KMS-11 (cell line): ENCODE data around the gene CFAP20.
"Not testable (repeated sequence)": the region's sequence is repeated elsewhere in the genome, so short reads cannot be mapped to it uniquely, and the experiment has no call there.

ENCODE experiments used
- H2AFZ ChIP-seq: fragments of 200-600 bp; sonication (generic); 2 replicates; pipeline ENCODE4 v1.6.1; 2016; ENCODE audit warnings: antibody characterized with exemption, mixed run types, low read depth
- H3K27ac ChIP-seq: fragments of 200-600 bp; sonication (generic); 2 replicates; pipeline ENCODE4 v1.6.1; 2016; ENCODE audit warnings: mild to moderate bottlenecking, mixed run types
- H3K27me3 ChIP-seq: fragments of 200-600 bp; sonication (generic); 2 replicates; pipeline ENCODE4 v1.6.1; 2017; ENCODE audit warnings: mild to moderate bottlenecking, low read depth, mixed run types, moderate library complexity; ENCODE audit not compliant: insufficient read depth
- H3K36me3 ChIP-seq: fragments of 200-600 bp; sonication (generic); 2 replicates; pipeline ENCODE4 v1.6.1; 2017; ENCODE audit warnings: mild to moderate bottlenecking, mixed run types; ENCODE audit not compliant: insufficient read depth
- H3K4me1 ChIP-seq: fragments of 200-600 bp; sonication (generic); 2 replicates; pipeline ENCODE4 v1.6.1; 2016; ENCODE audit warnings: mild to moderate bottlenecking, low read depth, mixed run types; ENCODE audit not compliant: poor library complexity, severe bottlenecking
- H3K4me2 ChIP-seq: fragments of 200-600 bp; sonication (generic); 2 replicates; pipeline ENCODE4 v1.7.0; 2016; ENCODE audit warnings: mild to moderate bottlenecking, mixed run types
- H3K4me3 ChIP-seq: fragments of 200-600 bp; sonication (generic); IDR thresholded peaks from 2 replicates; pipeline ENCODE4 v1.6.1; 2017; ENCODE audit warnings: low read depth, low read length, mixed read lengths; ENCODE audit not compliant: insufficient read depth
- H3K79me2 ChIP-seq: fragments of 200-600 bp; sonication (generic); 2 replicates; pipeline ENCODE4 v1.6.1; 2016; ENCODE audit warnings: low read depth, mixed run types; ENCODE audit not compliant: insufficient read depth
- H3K9ac ChIP-seq: fragments of 200-600 bp; sonication (generic); 2 replicates; pipeline ENCODE4 v1.6.1; 2016; ENCODE audit warnings: mild to moderate bottlenecking, mixed run types
- H4K20me1 ChIP-seq: fragments of 200-600 bp; sonication (generic); 2 replicates; pipeline ENCODE4 v1.6.1; 2016; ENCODE audit warnings: mild to moderate bottlenecking, mixed run types; ENCODE audit not compliant: insufficient read depth
- CTCF ChIP-seq: fragments of 200-600 bp; sonication (generic); conservative IDR thresholded peaks from 2 replicates; pipeline ENCODE4 v1.6.1; 2017; ENCODE audit warnings: low read depth, mild to moderate bottlenecking, antibody characterized with exemption, low read length, moderate library complexity, mixed read lengths

The CFAP20 gene

GRCh38 chr16:58098207-58099096 lies 30.7 kb downstream of the CFAP20 start:
- Histone ChIP-seq H3K4me2 (no peak overlapping the region), H3K27ac (no peak overlapping the region), H3K4me1 (no peaks in the 10 kb centered on the region), H3K36me3 (no peaks in the 10 kb centered on the region), H4K20me1 (no peaks in the 10 kb centered on the region), H3K79me2 (no peaks in the 10 kb centered on the region), H2AFZ (no peak overlapping the region), H3K4me3 (no peak overlapping the region), H3K9ac (no peak overlapping the region), H3K27me3 (no peaks in the 10 kb centered on the region)
- TF ChIP-seq CTCF = no peak

GRCh38 chr16:58096249-58096648 lies 32.9 kb downstream of the CFAP20 start:
- H4K20me1 ChIP-seq = no peaks in the 10 kb centered on the region
- no peak overlapping the region for H3K4me2 ChIP-seq
- no peaks in the 10 kb centered on the region for H3K36me3 ChIP-seq
- no peaks in the 10 kb centered on the region for H3K4me1 ChIP-seq
- H3K9ac ChIP-seq = no peak overlapping the region
- no peak overlapping the region for H2AFZ ChIP-seq
- no peak overlapping the region for H3K27ac ChIP-seq
- no peaks in the 10 kb centered on the region for H3K27me3 ChIP-seq
- H3K79me2 ChIP-seq = no peaks in the 10 kb centered on the region
- TF ChIP-seq CTCF = no peak
- no peak overlapping the region for H3K4me3 ChIP-seq

GRCh38 chr16:58095575-58095960 lies 33.6 kb downstream of the CFAP20 start:
- H3K79me2 ChIP-seq = not testable (repeated sequence)

GRCh38 chr16:58094791-58095574 lies 34.2 kb downstream of the CFAP20 start:
- Histone ChIP-seq H2AFZ (no peak overlapping the region), H3K4me3 (no peak overlapping the region), H3K9ac (no peak overlapping the region), H4K20me1 (no peaks in the 10 kb centered on the region), H3K27me3 (no peaks in the 10 kb centered on the region), H3K36me3 (no peaks in the 10 kb centered on the region), H3K4me2 (no peak overlapping the region), H3K4me1 (no peaks in the 10 kb centered on the region), H3K79me2 (no peaks in the 10 kb centered on the region), H3K27ac (no peak overlapping the region)
- TF ChIP-seq CTCF = no peak

More at GRCh38 chr16:58095575-58095960, 33.6 kb downstream of the CFAP20 start:
- not testable (repeated sequence) for H4K20me1 ChIP-seq, H3K27ac ChIP-seq, H2AFZ ChIP-seq, H3K36me3 ChIP-seq, H3K4me2 ChIP-seq, H3K9ac ChIP-seq, H3K4me1 ChIP-seq, H3K4me3 ChIP-seq, H3K27me3 ChIP-seq
